Uterus (tissue), 4 donors: ENCODE results near the gene TTC6. TPM values are rescaled to one million over a fixed set of nuclear protein-coding genes. Genes with fewer than 3 reads are reported as not detected.

ENCODE experiments used
- DNase-seq, 2 donors: peaks; one replicate each; pipeline ENCODE4 v3.0.0-alpha.2; 2019 to 2020
- H3K27ac ChIP-seq, 2 donors: fragments of 200-600 bp; sonication (generic); 1 replicate in 1 of 2; 2 replicates in 1 of 2; pipeline ENCODE4 v1.5.1; 2016 to 2018
- H3K27me3 ChIP-seq, 2 donors: fragments of 200-600 bp; sonication (generic); one replicate each; pipeline ENCODE4 v1.5.1; 2018 to 2019; ENCODE audit warnings: control low read depth in 1 of 2
- H3K36me3 ChIP-seq, 2 donors: fragments of 200-600 bp; sonication (generic); one replicate each; pipeline ENCODE4 v1.5.1; 2019; ENCODE audit warnings: control low read depth in 1 of 2
- H3K4me1 ChIP-seq, 2 donors: fragments of 200-600 bp; sonication (generic); one replicate each; pipeline ENCODE4 v1.5.1; 2018 to 2019; ENCODE audit warnings: control low read depth in 1 of 2
- H3K4me3 ChIP-seq, 2 donors: fragments of 200-600 bp; sonication (generic); 1 replicate in 1 of 2; 2 replicates in 1 of 2; pipeline ENCODE4 v1.5.1; 2018 to 2019; ENCODE audit warnings: mild to moderate bottlenecking in 1 of 2
- H3K9me3 ChIP-seq, 2 donors: fragments of 200-600 bp; sonication (generic); one replicate each; pipeline ENCODE4 v1.5.1; 2019; ENCODE audit warnings: control low read depth in 1 of 2
- CTCF ChIP-seq, 4 experiments: fragments of 200-600 bp in 2 of 4; fragments of 450-650 bp in 2 of 4; sonication (generic) in 2 of 4; IDR thresholded peaks; one replicate each; pipeline ENCODE4 v1.5.1; 2016 to 2019; ENCODE audit warnings: antibody characterized with exemption in 4 of 4, mild to moderate bottlenecking in 2 of 4, moderate library complexity in 1 of 4
- POLR2A ChIP-seq, 2 donors: fragments of 450-650 bp; IDR thresholded peaks; one replicate each; pipeline ENCODE4 v1.6.1; 2016; ENCODE audit warnings: antibody characterized with exemption in 2 of 2, mild to moderate bottlenecking in 1 of 2, moderate library complexity in 1 of 2
- intact Hi-C: fragments of 100-400 bp; cut with DNase I; formaldehyde crosslinking; loops from one replicate; pipeline ENCODE4 v1.15.1; 2023; ENCODE audit warnings: low total_unique reads
- total RNA-seq, 4 donors: library from RNA; depleted of rRNA in 3 of 4; stranded (reverse); fragments of >200 nt in 3 of 4; gene quantifications; one replicate each; pipeline versions ENCODE4 v1.1.0 to v1.2.4, GENCODE V29; 2014 to 2023
- donor health status: DM: yes; HTN: yes; CAD: no.

Gene TTC6
- total RNA-seq, 4 donors from 2014 or later: 0.07 TPM; not detected in 3

GRCh38 chr14:37588667-37588955 lies 6.8 kb upstream of the TTC6 start:
- Histone ChIP-seq H3K9me3 (no peaks in the 10 kb centered on the region), H3K4me1 (peaks cover 0 to 5% of the 10 kb centered on the region in 2 donors), H3K27ac (no peak overlapping the region), H3K4me3 (no peak overlapping the region), H3K27me3 (peaks cover 42 to 98% of the 10 kb centered on the region in 2 donors), H3K36me3 (no peaks in the 10 kb centered on the region)
- intact Hi-C loops: no loop called here
- no peak for DNase-seq
- TF ChIP-seq POLR2A (IDR thresholded peaks at IDR 0.05) (no peak), CTCF (IDR thresholded peaks at IDR 0.05) (no peak)

GRCh38 chr14:37588956-37589714 lies 6.3 kb upstream of the TTC6 start:
- no peak overlapping the region for H3K4me3 ChIP-seq
- intact Hi-C loops: no loop called here
- no peaks in the 10 kb centered on the region for H3K9me3 ChIP-seq
- no peak overlapping the region for H3K27ac ChIP-seq
- H3K4me1 ChIP-seq: no peaks in the 10 kb centered on the region
- H3K27me3 ChIP-seq: peaks cover 45 to 99% of the 10 kb centered on the region in 2 donors
- no peaks in the 10 kb centered on the region for H3K36me3 ChIP-seq
- TF ChIP-seq CTCF (IDR thresholded peaks at IDR 0.05) (no peak), POLR2A (IDR thresholded peaks at IDR 0.05) (no peak)
- DNase-seq: no peak

- Histone ChIP-seq H3K4me1 (peaks cover 0 to 6% of the 10 kb centered on the region in 2 donors), H3K36me3 (no peaks in the 10 kb centered on the region), H3K27ac (no peak overlapping the region), H3K4me3 (no peak overlapping the region), H3K9me3 (no peaks in the 10 kb centered on the region), H3K27me3 (peaks cover 48 to 92% of the 10 kb centered on the region in 2 donors)
- TF ChIP-seq CTCF (IDR thresholded peaks at IDR 0.05) (no peak), POLR2A (IDR thresholded peaks at IDR 0.05) (no peak)
- no peak for DNase-seq
- intact Hi-C loops: no loop called here
Measured at GRCh38 chr14:37589715-37590427, 5.6 kb upstream of the TTC6 start.

GRCh38 chr14:37590428-37591139 lies 4.8 kb upstream of the TTC6 start:
- intact Hi-C loops: no loop called here
- Histone ChIP-seq H3K27ac (no peak overlapping the region), H3K9me3 (no peaks in the 10 kb centered on the region), H3K27me3 (peaks cover 46 to 88% of the 10 kb centered on the region in 2 donors), H3K4me1 (peaks cover 0 to 11% of the 10 kb centered on the region in 2 donors), H3K36me3 (no peaks in the 10 kb centered on the region), H3K4me3 (no peak overlapping the region)
- DNase-seq: no peak
- no peak for TF ChIP-seq POLR2A (IDR thresholded peaks at IDR 0.05)
- TF ChIP-seq CTCF (IDR thresholded peaks at IDR 0.05): no peak
